Esophagus squamous epithelium (tissue), 4 donors: ENCODE results near the gene HILPDA.

ENCODE experiments used
- CTCF ChIP-seq, 6 experiments: fragments of 450-650 bp in 4 of 6; fragments of 200-600 bp in 2 of 6; sonication (generic) in 2 of 6; IDR thresholded peaks; one replicate each; pipeline ENCODE4 v1.5.1; 2016 to 2019; ENCODE audit warnings: antibody characterized with exemption in 6 of 6, mild to moderate bottlenecking in 4 of 6, moderate library complexity in 4 of 6
- POLR2A ChIP-seq, 4 donors: fragments of 450-650 bp; IDR thresholded peaks; one replicate each; pipeline ENCODE4 v1.6.1; 2017; ENCODE audit warnings: antibody characterized with exemption in 4 of 4, mild to moderate bottlenecking in 4 of 4, moderate library complexity in 3 of 4

GRCh38 chr7:128476402-128477335 lies 21.0 kb downstream of the HILPDA start, which contains the start of gene METTL2B:
- TF ChIP-seq CTCF (IDR thresholded peaks at IDR 0.05), result peak; percentile 26 to 66 (median 42)
- TF ChIP-seq POLR2A (IDR thresholded peaks at IDR 0.05), result peak in 3 of 4 donors; percentile 36 to 70 (median 68)
